Measurements from ENCODE around the gene PLA2G4D. TPM values are rescaled to one million over a fixed set of nuclear protein-coding genes. Genes with fewer than 3 reads are reported as not detected.

Gene PLA2G4D
- total RNA-seq, 6 experiments from 2014 or later, result not detected

- no peaks in the 10 kb centered on the region for H3K9me3 Mint-ChIP-seq
- TF ChIP-seq CTCF (IDR thresholded peaks at IDR 0.05), result no peak
- no peaks in the 10 kb centered on the region for H3K36me3 Mint-ChIP-seq (ENCODE audit: low read depth)
- peaks cover 57% of the 10 kb centered on the region for H3K27me3 Mint-ChIP-seq (ENCODE audit: insufficient read depth)
- H3K27ac Mint-ChIP-seq, result no peak overlapping the region
- peaks cover 13% of the 10 kb centered on the region for H3K4me1 Mint-ChIP-seq (ENCODE audit: low read depth)
- DNase-seq, result no peak
- H3K4me3 Mint-ChIP-seq, result no peak overlapping the region
Measured at GRCh38 chr15:42088801-42089640, 5.3 kb downstream of the PLA2G4D start.

- peaks cover 13% of the 10 kb centered on the region for H3K4me1 Mint-ChIP-seq (ENCODE audit: low read depth)
- H3K36me3 Mint-ChIP-seq (ENCODE audit: low read depth), result no peaks in the 10 kb centered on the region
- H3K4me3 Mint-ChIP-seq, result no peak overlapping the region
- no peak overlapping the region for H3K27ac Mint-ChIP-seq
- H3K27me3 Mint-ChIP-seq (ENCODE audit: insufficient read depth), result peaks cover 57% of the 10 kb centered on the region
- H3K9me3 Mint-ChIP-seq, result no peaks in the 10 kb centered on the region
- no peak for DNase-seq
- no peak for TF ChIP-seq CTCF (IDR thresholded peaks at IDR 0.05)
Measured at GRCh38 chr15:42087926-42088800, 6.2 kb downstream of the PLA2G4D start.

- Mint-ChIP-seq H3K4me3 (no peak overlapping the region), H3K36me3 (ENCODE audit: low read depth) (no peaks in the 10 kb centered on the region), H3K27me3 (ENCODE audit: insufficient read depth) (peaks cover 55% of the 10 kb centered on the region), H3K9me3 (no peaks in the 10 kb centered on the region), H3K4me1 (ENCODE audit: low read depth) (peaks cover 10% of the 10 kb centered on the region), H3K27ac (no peak overlapping the region)
- DNase-seq, result no peak
- no peak for TF ChIP-seq CTCF (IDR thresholded peaks at IDR 0.05)
Measured at GRCh38 chr15:42087460-42087859, 6.9 kb downstream of the PLA2G4D start.

GRCh38 chr15:42085721-42086120 lies 8.6 kb downstream of the PLA2G4D start:
- Mint-ChIP-seq H3K9me3 (no peaks in the 10 kb centered on the region), H3K4me1 (ENCODE audit: low read depth) (no peaks in the 10 kb centered on the region), H3K27ac (no peak overlapping the region), H3K27me3 (ENCODE audit: insufficient read depth) (peaks cover 59% of the 10 kb centered on the region), H3K36me3 (ENCODE audit: low read depth) (no peaks in the 10 kb centered on the region), H3K4me3 (no peak overlapping the region)
- TF ChIP-seq CTCF (IDR thresholded peaks at IDR 0.05), result no peak
- no peak for DNase-seq

GRCh38 chr15:42085236-42085605 lies 9.1 kb downstream of the PLA2G4D start:
- H3K4me3 Mint-ChIP-seq, result no peak overlapping the region
- no peaks in the 10 kb centered on the region for H3K36me3 Mint-ChIP-seq (ENCODE audit: low read depth)
- no peaks in the 10 kb centered on the region for H3K4me1 Mint-ChIP-seq (ENCODE audit: low read depth)
- DNase-seq, result no peak
- H3K27me3 Mint-ChIP-seq (ENCODE audit: insufficient read depth), result peaks cover 58% of the 10 kb centered on the region
- no peak for TF ChIP-seq CTCF (IDR thresholded peaks at IDR 0.05)
- no peak overlapping the region for H3K27ac Mint-ChIP-seq
- H3K9me3 Mint-ChIP-seq, result no peaks in the 10 kb centered on the region
